Measurements from ENCODE around the gene KL.
A peak's percentile ranks its signal among the peaks of the same experiment; 100 is the strongest.

The KL gene

DNA sequence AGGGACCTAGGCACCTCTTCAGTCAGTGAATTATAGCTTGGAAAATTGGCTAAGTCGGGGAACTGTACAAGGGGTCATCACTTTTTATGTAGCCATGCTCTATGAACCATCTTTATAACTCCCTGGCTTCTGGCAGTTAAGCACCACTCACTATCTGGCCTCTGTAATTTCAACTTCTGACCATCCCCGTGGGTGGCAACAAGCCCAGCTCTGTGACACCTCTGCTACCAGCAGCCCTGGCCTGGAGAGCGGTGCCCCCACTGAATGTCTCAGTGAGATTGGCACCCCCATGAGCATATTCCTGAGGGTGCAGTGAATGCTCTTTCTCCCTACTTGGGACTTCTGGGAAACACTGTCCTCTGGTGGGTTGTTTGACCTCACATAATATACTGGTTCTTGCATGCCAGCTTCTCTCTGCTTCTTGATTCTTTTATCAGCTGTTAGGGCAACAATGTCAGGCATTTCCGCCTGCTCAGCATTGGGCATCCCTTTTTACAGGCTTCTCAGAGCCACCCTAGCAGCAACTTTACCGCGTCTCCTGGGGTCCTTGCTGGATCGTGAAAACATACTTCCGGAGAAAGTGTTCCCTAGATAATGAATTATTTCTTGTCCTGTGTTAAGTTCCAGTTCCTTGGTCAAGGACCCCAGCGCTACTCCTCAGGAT, 10.4 kb downstream of the KL start:
- Histone ChIP-seq H3K27ac (peak overlapping the region; percentile 70), H3K9ac (no peak overlapping the region), H3K4me3 (ENCODE audit: low read depth, low read length) (peak overlapping the region; percentile 17), H3K4me2 (ENCODE audit: low read length) (peak overlapping the region; percentile 26), H3K9me3 (ENCODE audit: control insufficient read depth, low read length) (no peaks in the 10 kb centered on the region), H3K4me1 (peaks cover 38% of the 10 kb centered on the region), H3K36me3 (ENCODE audit: control insufficient read depth, insufficient read depth, low read length) (no peaks in the 10 kb centered on the region), H2AFZ (no peak overlapping the region), H3K79me2 (peaks cover 12% of the 10 kb centered on the region), H3K27me3 (ENCODE audit: control insufficient read depth, insufficient read depth, low read length) (no peaks in the 10 kb centered on the region)
- TF ChIP-seq CTCF (IDR thresholded peaks at IDR 0.05), result no peak

DNA sequence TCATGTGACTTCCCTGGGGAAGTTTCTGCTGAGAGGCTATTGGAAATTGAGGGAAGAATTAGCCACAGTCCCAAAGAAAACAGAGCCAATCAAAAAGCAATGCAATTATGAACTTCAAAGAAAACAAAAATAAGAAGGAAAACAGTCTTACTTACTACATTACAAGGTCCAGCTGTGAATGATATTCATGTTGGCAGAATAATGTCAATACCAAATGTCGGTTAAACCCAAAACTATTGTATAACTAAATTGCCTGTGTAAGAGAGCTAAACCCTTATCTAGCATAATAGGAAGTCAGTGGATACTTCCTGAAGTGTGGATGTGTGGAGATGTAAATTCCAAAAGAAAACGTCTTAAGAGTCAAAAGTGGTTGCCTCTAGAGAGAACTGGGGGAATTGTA, 12.4 kb downstream of the KL start:
- H3K9ac ChIP-seq, result no peak overlapping the region
- H3K4me2 ChIP-seq (ENCODE audit: low read length), result no peak overlapping the region
- TF ChIP-seq CTCF (IDR thresholded peaks at IDR 0.05), result no peak
- H3K27me3 ChIP-seq (ENCODE audit: control insufficient read depth, insufficient read depth, low read length), result no peaks in the 10 kb centered on the region
- no peaks in the 10 kb centered on the region for H3K36me3 ChIP-seq (ENCODE audit: control insufficient read depth, insufficient read depth, low read length)
- no peak overlapping the region for H3K4me3 ChIP-seq (ENCODE audit: low read depth, low read length)
- peaks cover 12% of the 10 kb centered on the region for H3K79me2 ChIP-seq
- peaks cover 49% of the 10 kb centered on the region for H3K4me1 ChIP-seq
- H3K27ac ChIP-seq, result peak overlapping the region; percentile 70
- H3K9me3 ChIP-seq (ENCODE audit: control insufficient read depth, low read length), result no peaks in the 10 kb centered on the region
- no peak overlapping the region for H2AFZ ChIP-seq

- H3K9ac ChIP-seq, result no peak overlapping the region
Observed at GRCh38 chr13:33031277-33031676, 15.1 kb downstream of the KL start.

GRCh38 chr13:33032037-33032625, 15.9 kb downstream of the KL start:
- H2AFZ ChIP-seq, result no peak overlapping the region
- H3K4me1 ChIP-seq, result peaks cover 27% of the 10 kb centered on the region
- no peaks in the 10 kb centered on the region for H3K36me3 ChIP-seq (ENCODE audit: control insufficient read depth, insufficient read depth, low read length)
- no peaks in the 10 kb centered on the region for H3K9me3 ChIP-seq (ENCODE audit: control insufficient read depth, low read length)
- no peak for TF ChIP-seq CTCF (IDR thresholded peaks at IDR 0.05)
- no peak overlapping the region for H3K4me3 ChIP-seq (ENCODE audit: low read depth, low read length)
- H3K4me2 ChIP-seq (ENCODE audit: low read length), result peak overlapping the region; percentile 57
- H3K27me3 ChIP-seq (ENCODE audit: control insufficient read depth, insufficient read depth, low read length), result no peaks in the 10 kb centered on the region
- peak overlapping the region; percentile 84 for H3K27ac ChIP-seq
- peaks cover 8% of the 10 kb centered on the region for H3K79me2 ChIP-seq
- H3K9ac ChIP-seq, result no peak overlapping the region

More at GRCh38 chr13:33031277-33031676, 15.1 kb downstream of the KL start:
- Histone ChIP-seq H3K27ac (peak overlapping the region; percentile 84), H3K9me3 (ENCODE audit: control insufficient read depth, low read length) (no peaks in the 10 kb centered on the region), H3K4me1 (peaks cover 29% of the 10 kb centered on the region), H3K4me2 (ENCODE audit: low read length) (peak overlapping the region; percentile 13), H2AFZ (no peak overlapping the region), H3K36me3 (ENCODE audit: control insufficient read depth, insufficient read depth, low read length) (no peaks in the 10 kb centered on the region), H3K27me3 (ENCODE audit: control insufficient read depth, insufficient read depth, low read length) (no peaks in the 10 kb centered on the region), H3K4me3 (ENCODE audit: low read depth, low read length) (peak overlapping the region; percentile 18), H3K79me2 (peaks cover 12% of the 10 kb centered on the region)
- no peak for TF ChIP-seq CTCF (IDR thresholded peaks at IDR 0.05)
